ENCODE data around the gene NOS3.

- no peak for TF ChIP-seq POLR2A (IDR thresholded peaks at IDR 0.05)
- TF ChIP-seq, protein P1, sequence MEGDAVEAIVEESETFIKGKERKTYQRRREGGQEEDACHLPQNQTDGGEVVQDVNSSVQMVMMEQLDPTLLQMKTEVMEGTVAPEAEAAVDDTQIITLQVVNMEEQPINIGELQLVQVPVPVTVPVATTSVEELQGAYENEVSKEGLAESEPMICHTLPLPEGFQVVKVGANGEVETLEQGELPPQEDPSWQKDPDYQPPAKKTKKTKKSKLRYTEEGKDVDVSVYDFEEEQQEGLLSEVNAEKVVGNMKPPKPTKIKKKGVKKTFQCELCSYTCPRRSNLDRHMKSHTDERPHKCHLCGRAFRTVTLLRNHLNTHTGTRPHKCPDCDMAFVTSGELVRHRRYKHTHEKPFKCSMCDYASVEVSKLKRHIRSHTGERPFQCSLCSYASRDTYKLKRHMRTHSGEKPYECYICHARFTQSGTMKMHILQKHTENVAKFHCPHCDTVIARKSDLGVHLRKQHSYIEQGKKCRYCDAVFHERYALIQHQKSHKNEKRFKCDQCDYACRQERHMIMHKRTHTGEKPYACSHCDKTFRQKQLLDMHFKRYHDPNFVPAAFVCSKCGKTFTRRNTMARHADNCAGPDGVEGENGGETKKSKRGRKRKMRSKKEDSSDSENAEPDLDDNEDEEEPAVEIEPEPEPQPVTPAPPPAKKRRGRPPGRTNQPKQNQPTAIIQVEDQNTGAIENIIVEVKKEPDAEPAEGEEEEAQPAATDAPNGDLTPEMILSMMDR (IDR thresholded peaks at IDR 0.05 in 8 of 11, conservative IDR thresholded peaks at IDR 0.05 in 3 of 11), result no peak
These were observed at the start of gene NOS3 for GRCh38 chr7:150990416-150991186.

Data from spleen (tissue), 7 donors.